ENCODE results near the gene LITAFD.

The LITAFD gene

DNA sequence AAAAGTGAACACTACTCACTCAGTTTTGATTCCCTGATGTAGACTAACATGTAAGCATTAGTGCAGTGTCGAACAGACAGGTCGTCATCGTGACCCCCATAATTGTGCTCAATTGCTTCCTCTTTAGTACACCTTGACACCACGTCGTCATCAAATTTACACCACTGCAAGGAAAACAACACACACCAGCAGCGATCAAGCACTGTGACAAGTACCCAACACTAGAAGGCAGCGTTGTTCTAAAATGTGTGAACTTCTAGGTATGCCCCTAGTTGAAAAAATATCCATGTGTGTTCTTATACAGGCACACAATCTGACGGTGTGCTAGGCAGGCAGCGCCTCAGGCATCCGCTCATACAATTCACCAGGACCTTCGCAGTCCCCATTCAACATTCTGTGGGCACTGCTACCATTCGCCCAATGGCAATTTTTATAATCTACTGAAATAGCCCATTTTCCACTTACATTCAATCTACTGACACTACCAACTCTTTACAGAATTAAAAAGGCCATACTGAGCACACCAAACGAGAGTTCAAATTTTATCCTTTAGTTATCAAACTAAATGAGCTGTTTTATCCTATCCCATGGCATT, 23.1 kb downstream of the LITAFD start:
- Histone ChIP-seq H3K27me3 (ENCODE audit: insufficient read depth, low read depth) (no peaks in the 10 kb centered on the region), H3K9ac (no peak overlapping the region), H3K4me1 (ENCODE audit: low read depth, poor library complexity, severe bottlenecking) (peaks cover 58% of the 10 kb centered on the region), H3K4me3 (IDR thresholded peaks at IDR 0.05; ENCODE audit: insufficient read depth, low read depth, low read length) (no peak overlapping the region), H3K4me2 (no peak overlapping the region), H3K36me3 (ENCODE audit: insufficient read depth) (peaks cover 36% of the 10 kb centered on the region; the same call in 1 of the 2 replicates), H3K27ac (no peak overlapping the region; the same call in 1 of the 2 replicates), H4K20me1 (ENCODE audit: insufficient read depth) (peaks cover 3% of the 10 kb centered on the region), H3K79me2 (ENCODE audit: insufficient read depth, low read depth) (peaks cover 74% of the 10 kb centered on the region; the same call in 1 of the 2 replicates), H2AFZ (ENCODE audit: low read depth) (no peak overlapping the region)
- TF ChIP-seq CTCF (conservative IDR thresholded peaks at IDR 0.05; ENCODE audit: low read depth, low read length) = no peak; the same call in 1 of the 2 replicates

DNA sequence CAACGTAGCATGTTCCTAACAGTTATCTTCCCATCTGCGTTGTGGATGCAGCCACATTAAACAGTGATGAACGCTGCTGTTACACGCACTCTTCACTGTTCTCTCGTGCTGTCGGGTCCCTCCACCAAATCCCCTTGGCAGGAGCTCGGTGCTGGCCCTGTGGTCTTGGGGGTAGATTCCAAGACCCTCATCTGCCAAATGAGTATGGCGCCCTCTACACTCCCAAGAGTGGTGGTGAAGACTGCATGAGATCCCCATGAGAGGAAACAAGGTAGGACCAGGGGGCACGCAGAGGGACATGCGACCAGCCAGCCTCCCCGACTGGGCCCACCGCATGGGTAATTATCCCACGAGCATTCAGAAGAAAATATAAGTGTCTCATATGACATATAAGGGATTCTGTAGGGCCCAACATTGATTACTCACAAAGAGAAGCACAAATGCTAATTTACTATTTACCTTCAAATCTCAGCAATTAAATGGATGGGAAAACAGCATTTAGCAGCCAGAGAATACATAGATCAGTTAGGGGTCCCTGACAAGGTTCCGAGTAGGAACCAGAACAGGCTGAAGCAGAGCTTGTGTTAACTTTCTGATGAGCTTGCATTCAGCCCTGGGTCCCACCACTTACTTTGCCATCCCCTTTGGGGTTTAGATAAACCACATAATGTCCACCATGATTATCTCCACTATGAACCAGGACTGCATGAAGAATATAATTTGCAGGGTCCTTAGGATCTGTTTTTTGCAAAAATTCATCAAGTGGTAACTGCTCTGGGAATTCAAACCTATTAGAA, 23.8 kb downstream of the LITAFD start:
- Histone ChIP-seq H2AFZ (ENCODE audit: low read depth) (no peak overlapping the region), H3K79me2 (ENCODE audit: insufficient read depth, low read depth) (peaks cover 81% of the 10 kb centered on the region; the same call in 1 of the 2 replicates), H3K4me1 (ENCODE audit: low read depth, poor library complexity, severe bottlenecking) (peaks cover 58% of the 10 kb centered on the region), H3K27ac (no peak overlapping the region; the same call in 1 of the 2 replicates), H3K4me3 (IDR thresholded peaks at IDR 0.05; ENCODE audit: insufficient read depth, low read depth, low read length) (no peak overlapping the region), H4K20me1 (ENCODE audit: insufficient read depth) (no peaks in the 10 kb centered on the region; the same call in 1 of the 2 replicates), H3K4me2 (no peak overlapping the region), H3K27me3 (ENCODE audit: insufficient read depth, low read depth) (no peaks in the 10 kb centered on the region), H3K9ac (no peak overlapping the region), H3K36me3 (ENCODE audit: insufficient read depth) (peaks cover 36% of the 10 kb centered on the region; the same call in 1 of the 2 replicates)
- peak; percentile 43; the same call in 1 of the 2 replicates for TF ChIP-seq CTCF (conservative IDR thresholded peaks at IDR 0.05; ENCODE audit: low read depth, low read length)

- no peak overlapping the region for H3K4me3 ChIP-seq (IDR thresholded peaks at IDR 0.05; ENCODE audit: insufficient read depth, low read depth, low read length)
- no peak overlapping the region for H3K9ac ChIP-seq
- 0 out of 2 replicates have a peak overlapping the region, but pooled peaks have one; percentile 10 for H3K4me2 ChIP-seq
- peaks cover 27% of the 10 kb centered on the region; the same call in 1 of the 2 replicates for H3K36me3 ChIP-seq (ENCODE audit: insufficient read depth)
- H3K27ac ChIP-seq = no peak overlapping the region
- H3K4me1 ChIP-seq (ENCODE audit: low read depth, poor library complexity, severe bottlenecking) = peaks cover 58% of the 10 kb centered on the region
- no peak for TF ChIP-seq CTCF (conservative IDR thresholded peaks at IDR 0.05; ENCODE audit: low read depth, low read length)
- H3K79me2 ChIP-seq (ENCODE audit: insufficient read depth, low read depth) = peaks cover 83% of the 10 kb centered on the region; the same call in 1 of the 2 replicates
- no peak overlapping the region for H2AFZ ChIP-seq (ENCODE audit: low read depth)
- H3K27me3 ChIP-seq (ENCODE audit: insufficient read depth, low read depth) = no peaks in the 10 kb centered on the region
- H4K20me1 ChIP-seq (ENCODE audit: insufficient read depth) = no peaks in the 10 kb centered on the region; the same call in 1 of the 2 replicates
Observed at GRCh38 chr16:8907096-8907495, 24.9 kb downstream of the LITAFD start.

DNA sequence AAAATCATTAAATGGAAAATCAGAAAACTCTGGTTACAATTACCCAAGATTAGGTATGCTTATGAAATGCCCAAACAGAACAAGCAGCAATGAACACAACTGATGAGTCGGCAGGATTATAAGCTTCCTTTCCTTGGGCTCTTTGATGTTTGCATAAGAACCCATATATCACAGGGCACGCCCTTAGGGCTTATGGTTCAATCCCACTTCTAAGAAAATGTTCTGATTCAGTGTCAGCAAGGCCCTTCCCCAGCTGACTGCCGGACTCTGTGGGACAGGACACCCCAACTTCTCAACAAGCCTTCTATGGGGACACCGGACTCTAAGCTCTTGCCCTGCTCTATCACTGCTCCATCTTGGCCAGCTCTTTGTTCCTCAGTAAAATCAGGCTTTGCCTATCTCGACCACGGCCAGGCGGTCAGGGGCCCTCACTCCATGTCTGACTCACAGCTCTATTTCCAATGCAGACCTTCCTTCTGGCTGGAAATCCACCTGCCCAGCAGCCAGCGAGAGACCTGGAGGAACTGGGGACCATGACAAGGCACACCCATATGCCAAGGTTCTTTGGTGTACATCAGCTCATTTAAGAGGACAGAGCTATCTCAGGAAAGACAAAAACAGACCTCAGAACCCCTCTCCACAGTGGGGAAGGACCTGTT, 26.8 kb downstream of the LITAFD start:
- H3K27ac ChIP-seq = no peak overlapping the region
- no peak overlapping the region; the same call in 1 of the 2 replicates for H3K4me2 ChIP-seq
- peaks cover 13% of the 10 kb centered on the region; the same call in 1 of the 2 replicates for H3K36me3 ChIP-seq (ENCODE audit: insufficient read depth)
- peaks cover 5% of the 10 kb centered on the region; the same call in 1 of the 2 replicates for H4K20me1 ChIP-seq (ENCODE audit: insufficient read depth)
- no peak overlapping the region for H3K4me3 ChIP-seq (IDR thresholded peaks at IDR 0.05; ENCODE audit: insufficient read depth, low read depth, low read length)
- H3K79me2 ChIP-seq (ENCODE audit: insufficient read depth, low read depth) = peaks cover 77% of the 10 kb centered on the region; the same call in 1 of the 2 replicates
- no peaks in the 10 kb centered on the region for H3K27me3 ChIP-seq (ENCODE audit: insufficient read depth, low read depth)
- H3K9ac ChIP-seq = no peak overlapping the region
- TF ChIP-seq CTCF (conservative IDR thresholded peaks at IDR 0.05; ENCODE audit: low read depth, low read length) = no peak
- no peak overlapping the region for H2AFZ ChIP-seq (ENCODE audit: low read depth)
- peaks cover 74% of the 10 kb centered on the region for H3K4me1 ChIP-seq (ENCODE audit: low read depth, poor library complexity, severe bottlenecking)
